ENCODE measurements around the gene PCDHGB4. TPM values are rescaled to one million over a fixed set of nuclear protein-coding genes. Genes with fewer than 3 reads are reported as not detected.

The PCDHGB4 gene
- total and polyA plus RNA-seq, 10 of the 15 experiments (the other 5 are each of a cell fraction or from before 2014, with no cell fraction given) = 0.02 to 0.20 (median 0.04) TPM; not detected in 4

GRCh38 chr5:141388661-141389060, 1.2 kb downstream of the PCDHGB4 start:
- H3K36me3 ChIP-seq (ENCODE audit: control insufficient read depth in 2 of 2, insufficient read depth in 2 of 2, low read length in 1 of 2) = no peaks in the 10 kb centered on the region
- in situ Hi-C loops (cut with MboI) = no loop called here
- 73% methylated on average over 10 of the region's 10 CpGs for WGBS (ENCODE audit: insufficient coverage, insufficient replicate concordance, low lambda C conversion rate, missing lambda C conversion rate)
- no peaks in the 10 kb centered on the region for H3K27me3 ChIP-seq (replicated peaks in 1 of 2; ENCODE audit: control insufficient read depth in 2 of 2, insufficient read depth in 2 of 2, low read length in 1 of 2)
- no peak overlapping the region for H2AFZ ChIP-seq (ENCODE audit: control insufficient read depth, low read depth, low read length)
- CTCF ChIA-PET = no interaction called here
- no peak for DNase-seq (ENCODE audit: low read depth, low spot score)
- POLR2A ChIA-PET = no interaction called here
- TF ChIP-seq MLLT1 (IDR thresholded peaks at IDR 0.05) (no peak), TBL1XR1 (IDR thresholded peaks at IDR 0.05; ENCODE audit: low read depth, low read length) (no peak), ZNF274 (IDR thresholded peaks at IDR 0.05; ENCODE audit: insufficient read depth, insufficient read length) (no peak), ZBTB40 (IDR thresholded peaks at IDR 0.05; ENCODE audit: borderline replicate concordance) (no peak), CREB1 (IDR thresholded peaks at IDR 0.05; ENCODE audit: low read depth) (no peak), FOS (IDR thresholded peaks at IDR 0.05; ENCODE audit: borderline replicate concordance, extremely low read depth, insufficient read length) (no peak), MYB (IDR thresholded peaks at IDR 0.05; ENCODE audit: borderline replicate concordance, low read depth, low read length) (no peak), SMAD1 (IDR thresholded peaks at IDR 0.05; ENCODE audit: low read depth, partially characterized antibody) (no peak), ZNF687 (IDR thresholded peaks at IDR 0.05) (no peak), EED (IDR thresholded peaks at IDR 0.05; ENCODE audit: low read depth) (no peak), RBBP5 (conservative IDR thresholded peaks at IDR 0.05) (no peak), NRF1 (conservative IDR thresholded peaks at IDR 0.05; ENCODE audit: low read depth, low read length) (no peak), SMAD5 (IDR thresholded peaks at IDR 0.05; ENCODE audit: low read depth) (no peak), BRCA1 (IDR thresholded peaks at IDR 0.05; ENCODE audit: low read depth, low read length) (no peak), NFYA (IDR thresholded peaks at IDR 0.05; ENCODE audit: borderline replicate concordance, low read depth, low read length) (no peak)
- RAD21 ChIA-PET (ENCODE audit: unreplicated experiment) = no interaction called here
- no peaks in the 10 kb centered on the region for H4K20me1 ChIP-seq (ENCODE audit: control insufficient read depth, insufficient read depth)
- peaks cover 5% of the 10 kb centered on the region; the same call in 2 of the 3 replicates for H3K9me3 ChIP-seq (replicated peaks; ENCODE audit: control insufficient read depth, insufficient read depth, low read length)
- H3K4me1 ChIP-seq (ENCODE audit: control insufficient read depth, insufficient read depth, low read length) = no peaks in the 10 kb centered on the region
- intact Hi-C loops (cut with micrococcal nuclease; ENCODE audit: unreplicated experiment) = no loop called here
- BruUV-seq (replicated peaks) = no TSS peak
- FAIRE-seq = no peak
- no peaks in the 10 kb centered on the region for H3K79me2 ChIP-seq (ENCODE audit: control insufficient read depth, insufficient read depth, low read length)
- no peak overlapping the region for H3K27ac ChIP-seq (ENCODE audit: control insufficient read depth, insufficient read depth)
- no peak overlapping the region for H3K4me3 ChIP-seq
- H3K9ac ChIP-seq (ENCODE audit: control insufficient read depth, insufficient read depth, low read length) = no peak overlapping the region
- no peak for ATAC-seq
- SMC1A ChIA-PET (ENCODE audit: uncharacterized antibody, unreplicated experiment) = no interaction called here
- no peak overlapping the region for H3K4me2 ChIP-seq (ENCODE audit: control insufficient read depth, insufficient read depth)

Measured in GM12878 (cell line).